PC-3 (cell line): ENCODE data around the gene COL9A3. TPM values are rescaled to one million over a fixed set of nuclear protein-coding genes. Genes with fewer than 3 reads are reported as not detected.

ENCODE experiments used
- ATAC-seq: fragments of 200-7000 bp; cut with Tn5 transposase; 2 replicates; pipeline ENCODE4 v1.9.1; 2020; ENCODE audit warnings: mild to moderate bottlenecking, moderate library complexity
- BruUV-seq: library from RNA; stranded (reverse); fragments of 400-500 nt; replicated peaks from 2 replicates; lab custom pipeline; 2021; lab: Mats Ljungman, UMichigan
- CTCF ChIA-PET: fragments of 300-600 bp; sonication (Branson Sonifier 250); formaldehyde crosslinking; loops from one replicate; lab custom pipeline; 2022; ENCODE audit warnings: antibody characterized with exemption; lab: Charles Lee
- POLR2A ChIA-PET: fragments of 300-600 bp; sonication (Branson Sonifier 250); formaldehyde crosslinking; loops from one replicate; lab custom pipeline; 2022; ENCODE audit warnings: antibody characterized with exemption; ENCODE audit not compliant: unreplicated experiment; lab: Charles Lee
- DNase-seq: peaks from one replicate; pipeline ENCODE4 v3.0.0-alpha.2; 2015
- H2AFZ ChIP-seq: fragments of 300-600 bp; sonication (generic); 2 replicates; pipeline ENCODE4 v1.6.0; 2016; ENCODE audit warnings: antibody characterized with exemption, low read length
- H3F3A ChIP-seq: fragments of 300-600 bp; sonication (generic); one replicate; pipeline ENCODE4 v1.6.0; 2017; ENCODE audit warnings: antibody characterized with exemption, low read length, control low read depth, mild to moderate bottlenecking; ENCODE audit not compliant: unreplicated experiment
- H3K27ac ChIP-seq: fragments of 300-600 bp; sonication (generic); 2 replicates; pipeline ENCODE4 v1.5.1; 2016; ENCODE audit warnings: mild to moderate bottlenecking, low read length
- H3K27me3 ChIP-seq: fragments of 300-600 bp; sonication (generic); 2 replicates; pipeline ENCODE4 v1.6.1; 2016; ENCODE audit warnings: low read length, mixed read lengths
- H3K36me3 ChIP-seq: fragments of 300-600 bp; sonication (generic); 2 replicates; pipeline ENCODE4 v1.6.1; 2016; ENCODE audit warnings: low read depth, mixed run types, low read length, mixed read lengths
- H3K4me1 ChIP-seq: fragments of 300-600 bp; sonication (generic); 2 replicates; pipeline ENCODE4 v1.5.1; 2016; ENCODE audit warnings: low read length; ENCODE audit not compliant: insufficient read depth
- H3K4me2 ChIP-seq: fragments of 300-600 bp; sonication (generic); 2 replicates; pipeline ENCODE4 v1.6.0; 2016; ENCODE audit warnings: low read length
- H3K4me3 ChIP-seq: fragments of 300-600 bp; sonication (generic); 2 replicates; pipeline ENCODE4 v1.5.1; 2016; ENCODE audit warnings: mild to moderate bottlenecking, low read length, mixed read lengths
- H3K79me2 ChIP-seq: fragments of 300-600 bp; sonication (generic); 2 replicates; pipeline ENCODE4 v1.6.1; 2017; ENCODE audit warnings: low read length, mixed read lengths
- H3K9ac ChIP-seq: fragments of 300-600 bp; sonication (generic); 2 replicates; pipeline ENCODE4 v1.6.0; 2016; ENCODE audit warnings: mild to moderate bottlenecking, low read length
- H3K9me2 ChIP-seq: fragments of 300-600 bp; sonication (generic); replicated peaks from 2 replicates; pipeline ENCODE4 v1.6.1; 2016; ENCODE audit warnings: mixed run types, low read length, mixed read lengths
- H3K9me3 ChIP-seq: fragments of 300-600 bp; sonication (generic); 2 replicates; pipeline ENCODE4 v1.6.1; 2016; ENCODE audit warnings: low read length, mixed read lengths
- H4K20me1 ChIP-seq: fragments of 300-600 bp; sonication (generic); 2 replicates; pipeline ENCODE4 v1.6.1; 2016; ENCODE audit warnings: low read length, mixed read lengths
- EZH2 ChIP-seq: fragments of 300-600 bp; sonication (generic); IDR thresholded peaks from one replicate; pipeline ENCODE4 v1.6.1; 2017; ENCODE audit warnings: antibody characterized with exemption, mild to moderate bottlenecking, low read length; ENCODE audit not compliant: unreplicated experiment
- EZH2phosphoT487 ChIP-seq: fragments of 300-600 bp; sonication (generic); IDR thresholded peaks from 2 replicates; pipeline ENCODE4 v1.6.1; 2018; ENCODE audit warnings: mild to moderate bottlenecking, antibody characterized with exemption, low read length, borderline replicate concordance
- intact Hi-C: fragments of 100-400 bp; cut with micrococcal nuclease; formaldehyde crosslinking; loops from 2 replicates; pipeline ENCODE4 v1.9.0; 2023
- total RNA-seq: library from RNA; depleted of rRNA; stranded (reverse); fragments of >200 nt; gene quantifications from 2 replicates; pipeline ENCODE4 v1.2.3, GENCODE V29; 2014; rRNA removed
- TF ChIP-seq, protein P1 (sequence below): fragments of 300-600 bp; sonication (generic); conservative IDR thresholded peaks from 2 replicates; pipeline ENCODE4 v1.5.1; 2017; ENCODE audit warnings: antibody characterized with exemption, low read depth, mild to moderate bottlenecking, low read length

The COL9A3 gene
- total RNA-seq, 1 experiment from 2014 or later, result 14.3 TPM

DNA sequence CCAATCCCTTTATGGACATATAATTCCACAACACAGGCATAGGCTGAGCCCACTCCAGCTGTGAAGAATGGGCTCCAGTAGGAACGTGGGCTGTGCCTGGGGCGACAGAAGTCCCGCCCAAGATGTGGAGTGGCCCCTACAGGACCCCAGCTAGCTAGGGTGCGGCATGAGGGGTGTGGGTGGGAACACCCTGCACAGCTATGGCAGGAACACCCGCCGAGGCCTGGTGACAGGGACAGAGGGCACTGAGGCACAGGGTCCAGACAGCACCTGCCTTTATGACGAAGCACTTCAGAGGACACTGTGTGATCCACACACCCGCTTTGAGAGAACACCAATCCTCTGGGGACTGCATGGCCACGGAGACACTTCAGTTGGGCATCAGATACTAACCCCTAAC lies 73.0 kb downstream of the COL9A3 start:
- H3K4me3 ChIP-seq, result no peak overlapping the region
- H3K27me3 ChIP-seq, result no peaks in the 10 kb centered on the region
- no peaks in the 10 kb centered on the region for H3K79me2 ChIP-seq
- BruUV-seq, result no TSS peak
- peaks cover 5% of the 10 kb centered on the region for H3F3A ChIP-seq
- POLR2A ChIA-PET, result no interaction called here
- H2AFZ ChIP-seq, result no peak overlapping the region
- no peaks in the 10 kb centered on the region for H3K4me1 ChIP-seq
- H4K20me1 ChIP-seq, result no peaks in the 10 kb centered on the region
- intact Hi-C loops, result no loop called here
- DNase-seq (no peak), ATAC-seq (no peak)
- H3K36me3 ChIP-seq, result peaks cover 67% of the 10 kb centered on the region
- no peak overlapping the region for H3K9ac ChIP-seq
- CTCF ChIA-PET, result no interaction called here
- H3K4me2 ChIP-seq, result no peak overlapping the region
- H3K27ac ChIP-seq, result no peak overlapping the region
- no peaks in the 10 kb centered on the region for H3K9me3 ChIP-seq
- TF ChIP-seq EZH2phosphoT487 (no peak), EZH2 (no peak)
- TF ChIP-seq, protein P1, sequence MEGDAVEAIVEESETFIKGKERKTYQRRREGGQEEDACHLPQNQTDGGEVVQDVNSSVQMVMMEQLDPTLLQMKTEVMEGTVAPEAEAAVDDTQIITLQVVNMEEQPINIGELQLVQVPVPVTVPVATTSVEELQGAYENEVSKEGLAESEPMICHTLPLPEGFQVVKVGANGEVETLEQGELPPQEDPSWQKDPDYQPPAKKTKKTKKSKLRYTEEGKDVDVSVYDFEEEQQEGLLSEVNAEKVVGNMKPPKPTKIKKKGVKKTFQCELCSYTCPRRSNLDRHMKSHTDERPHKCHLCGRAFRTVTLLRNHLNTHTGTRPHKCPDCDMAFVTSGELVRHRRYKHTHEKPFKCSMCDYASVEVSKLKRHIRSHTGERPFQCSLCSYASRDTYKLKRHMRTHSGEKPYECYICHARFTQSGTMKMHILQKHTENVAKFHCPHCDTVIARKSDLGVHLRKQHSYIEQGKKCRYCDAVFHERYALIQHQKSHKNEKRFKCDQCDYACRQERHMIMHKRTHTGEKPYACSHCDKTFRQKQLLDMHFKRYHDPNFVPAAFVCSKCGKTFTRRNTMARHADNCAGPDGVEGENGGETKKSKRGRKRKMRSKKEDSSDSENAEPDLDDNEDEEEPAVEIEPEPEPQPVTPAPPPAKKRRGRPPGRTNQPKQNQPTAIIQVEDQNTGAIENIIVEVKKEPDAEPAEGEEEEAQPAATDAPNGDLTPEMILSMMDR, result no peak
- H3K9me2 ChIP-seq, result no peaks in the 10 kb centered on the region

DNA sequence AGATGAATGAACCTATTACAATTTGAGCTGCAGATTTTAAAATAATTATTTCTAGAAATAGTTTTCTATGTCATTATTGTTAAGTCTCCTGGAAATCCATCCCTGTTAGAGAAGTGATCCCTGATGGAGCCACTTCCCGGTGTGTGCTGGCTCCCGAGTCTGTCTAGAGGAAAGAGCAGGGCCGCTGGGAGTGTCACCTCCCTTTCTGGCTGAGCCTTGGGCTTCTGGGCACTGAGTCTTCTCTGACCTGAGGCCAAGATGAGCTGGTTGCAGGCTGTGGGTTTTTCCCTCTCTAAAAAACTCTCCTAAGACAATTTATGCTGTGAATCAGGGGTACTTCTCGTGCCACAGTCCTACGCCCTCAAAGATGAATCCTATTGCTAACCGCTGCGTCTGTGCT lies 73.6 kb downstream of the COL9A3 start:
- intact Hi-C loops, result no loop called here
- DNase-seq (no peak), ATAC-seq (no peak)
- no peak overlapping the region for H3K27ac ChIP-seq
- no peak overlapping the region for H2AFZ ChIP-seq
- no peaks in the 10 kb centered on the region for H3K9me3 ChIP-seq
- CTCF ChIA-PET, result no interaction called here
- no peak overlapping the region for H3K9ac ChIP-seq
- BruUV-seq, result no TSS peak
- peaks cover 5% of the 10 kb centered on the region for H3F3A ChIP-seq
- TF ChIP-seq EZH2phosphoT487 (no peak), EZH2 (no peak)
- TF ChIP-seq, protein P1, result no peak
- POLR2A ChIA-PET, result no interaction called here
- H3K79me2 ChIP-seq, result no peaks in the 10 kb centered on the region
- no peaks in the 10 kb centered on the region for H3K9me2 ChIP-seq
- H3K27me3 ChIP-seq, result no peaks in the 10 kb centered on the region
- no peak overlapping the region for H3K4me3 ChIP-seq
- H4K20me1 ChIP-seq, result no peaks in the 10 kb centered on the region
- H3K4me1 ChIP-seq, result no peaks in the 10 kb centered on the region
- peaks cover 72% of the 10 kb centered on the region for H3K36me3 ChIP-seq
- H3K4me2 ChIP-seq, result no peak overlapping the region

Other genes with a start within 250 kb of the COL9A3 start
- gene SLCO4A1, start 174.5 kb upstream of the COL9A3 start, total RNA-seq, result 161 and 162 TPM in 2 replicates
- 7.8 and 10.6 TPM in 2 replicates for gene NTSR1, start 108.2 kb upstream of the COL9A3 start, total RNA-seq
- gene MRGBP, start 20.6 kb upstream of the COL9A3 start, total RNA-seq, result 48.8 and 56.3 TPM in 2 replicates
- gene OGFR, start 12.2 kb upstream of the COL9A3 start, total RNA-seq, result 78.9 and 112 TPM in 2 replicates
- gene TCFL5, start 44.8 kb downstream of the COL9A3 start, total RNA-seq, result 15.8 and 21.7 TPM in 2 replicates
- 33.2 and 40.4 TPM in 2 replicates for gene DIDO1, start 109.5 kb downstream of the COL9A3 start, total RNA-seq
- 37.2 and 47.5 TPM in 2 replicates for gene GID8, start 121.1 kb downstream of the COL9A3 start, total RNA-seq
- not detected in 2 replicates for gene SLC17A9, start 135.7 kb downstream of the COL9A3 start, total RNA-seq
- gene BHLHE23, start 189.9 kb downstream of the COL9A3 start, total RNA-seq, result not detected in 2 replicates